Neural progenitor cell (in vitro differentiated cells): ENCODE results near the gene THRAP3.

Source experiments
- CTCF ChIP-seq: fragments of 200-600 bp; sonication (generic); IDR thresholded peaks from 2 replicates; pipeline ENCODE4 v1.5.1; 2017; ENCODE audit warnings: antibody characterized with exemption, mild to moderate bottlenecking
- EZH2 ChIP-seq: fragments of 200-600 bp; sonication (generic); IDR thresholded peaks from 2 replicates; pipeline ENCODE4 v1.6.1; 2017; ENCODE audit warnings: antibody characterized with exemption, mild to moderate bottlenecking, moderate library complexity
- EZH2phosphoT487 ChIP-seq: fragments of 200-600 bp; sonication (generic); IDR thresholded peaks from 2 replicates; pipeline ENCODE4 v1.6.1; 2017; ENCODE audit warnings: antibody characterized with exemption

- TF ChIP-seq EZH2 (no peak), CTCF (no peak), EZH2phosphoT487 (no peak)
Measured at GRCh38 chr1:36341626-36342320, 117.5 kb downstream of the THRAP3 start.
